CD4-positive, alpha-beta T cell treated with Interleukin-12 subunit alpha and Interleukin-12 subunit beta, for 1 hour (primary cell): ENCODE data around the gene ITPKC.
A peak's percentile ranks its signal among the peaks of the same experiment; 100 is the strongest.

Source experiments
- DNase-seq: peaks from one replicate; pipeline ENCODE4 v3.0.0-alpha.2; 2020

Gene ITPKC

GRCh38 chr19:40716482-40717324 lies at the start of gene ITPKC, which contains the start of gene COQ8B:
Gene ITPKC (plus strand): TSS chr19:40717112. CDS start chr19:40717136, 24 bp downstream.
Gene COQ8B (minus strand): TSS chr19:40716886. CDS start chr19:40714632, 2,254 bp downstream.
- DNase-seq: peak; percentile 99

- DNase-seq: no peak
These were observed 49.3 kb upstream of the ITPKC start for GRCh38 chr19:40667602-40668001.

GRCh38 chr19:40668991-40669614 lies 47.8 kb upstream of the ITPKC start:
- no peak for DNase-seq

- DNase-seq: no peak
These were observed 45.5 kb upstream of the ITPKC start for GRCh38 chr19:40671404-40671803.

GRCh38 chr19:40672038-40672437 lies 44.9 kb upstream of the ITPKC start:
- no peak for DNase-seq

- no peak for DNase-seq
These were observed 44.2 kb upstream of the ITPKC start for GRCh38 chr19:40672573-40673299.

- DNase-seq: peak; percentile 26
These were observed 43.5 kb upstream of the ITPKC start for GRCh38 chr19:40673397-40673796.

- no peak for DNase-seq
These were observed 42.6 kb upstream of the ITPKC start for GRCh38 chr19:40674291-40674690.

- no peak for DNase-seq
These were observed 39.8 kb upstream of the ITPKC start for GRCh38 chr19:40677156-40677555.

GRCh38 chr19:40681039-40681438 lies 35.9 kb upstream of the ITPKC start:
- DNase-seq: no peak

GRCh38 chr19:40682431-40682964 lies 34.4 kb upstream of the ITPKC start:
- DNase-seq: no peak

- DNase-seq: no peak
These were observed 33.5 kb upstream of the ITPKC start for GRCh38 chr19:40683437-40683836.

- no peak for DNase-seq
These were observed 32.6 kb upstream of the ITPKC start for GRCh38 chr19:40684280-40684679.

- no peak for DNase-seq
These were observed 31.8 kb upstream of the ITPKC start for GRCh38 chr19:40685016-40685526.

GRCh38 chr19:40685563-40685962 lies 31.3 kb upstream of the ITPKC start:
- DNase-seq: no peak

GRCh38 chr19:40686882-40687524 lies 29.9 kb upstream of the ITPKC start:
- no peak for DNase-seq

GRCh38 chr19:40687525-40688016 lies 29.3 kb upstream of the ITPKC start:
- peak; percentile 57 for DNase-seq

- DNase-seq: no peak
These were observed 28.6 kb upstream of the ITPKC start for GRCh38 chr19:40688309-40688708.

GRCh38 chr19:40688987-40689338 lies 27.9 kb upstream of the ITPKC start:
- no peak for DNase-seq

GRCh38 chr19:40689339-40690049 lies 27.4 kb upstream of the ITPKC start:
- DNase-seq: peak; percentile 35

GRCh38 chr19:40690050-40690692 lies 26.7 kb upstream of the ITPKC start, which contains the start of gene NUMBL:
Gene NUMBL (minus strand): TSS chr19:40690651. CDS start chr19:40690483, 168 bp downstream.
- no peak for DNase-seq
